GOT3 (cell line): Measurements from ENCODE around the gene TXNL4A.
"Not testable (repeated sequence)": the region's sequence is repeated elsewhere in the genome, so short reads cannot be mapped to it uniquely, and the experiment has no call there.

Source experiments
- DNase-seq: peaks from one replicate; lab custom pipeline; 2025; ENCODE audit warnings: mixed read lengths; lab: John Stamatoyannopoulos, UW

TXNL4A gene

GRCh38 chr18:79964330-79965118, 23.8 kb downstream of the TXNL4A start, which contains the start of gene HSBP1L1:
HSBP1L1 (plus strand) TSS chr18:79964643; CDS start chr18:79964736, 93 bp downstream.
- DNase-seq, result no peak

GRCh38 chr18:79963658-79964329, 24.6 kb downstream of the TXNL4A start:
- DNase-seq, result no peak

GRCh38 chr18:79962835-79963657, 25.3 kb downstream of the TXNL4A start:
- no peak for DNase-seq

DNA sequence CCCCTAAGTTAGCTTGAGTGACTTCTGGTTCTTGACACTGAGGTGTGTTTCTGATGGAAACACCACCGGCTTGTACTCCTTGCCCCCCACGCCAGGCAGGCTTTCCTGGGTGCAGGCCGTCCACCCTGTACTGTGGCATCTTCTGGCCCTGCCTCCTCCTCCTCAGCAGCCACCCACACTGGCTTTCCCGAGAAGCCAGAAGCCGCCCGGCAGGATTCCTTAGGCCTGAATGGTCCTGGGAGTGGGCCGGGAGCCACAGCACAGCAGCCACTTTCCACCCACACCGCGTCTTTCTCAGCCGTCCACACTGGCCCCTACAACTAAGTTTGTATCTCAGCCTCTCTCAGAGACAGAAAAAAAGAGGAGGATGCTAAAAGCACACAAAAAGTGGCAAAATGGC, 26.1 kb downstream of the TXNL4A start:
- no peak for DNase-seq

- no peak for DNase-seq
Observed at GRCh38 chr18:79961527-79962291, 26.7 kb downstream of the TXNL4A start.

GRCh38 chr18:79960921-79961526, 27.3 kb downstream of the TXNL4A start:
- no peak for DNase-seq

DNA sequence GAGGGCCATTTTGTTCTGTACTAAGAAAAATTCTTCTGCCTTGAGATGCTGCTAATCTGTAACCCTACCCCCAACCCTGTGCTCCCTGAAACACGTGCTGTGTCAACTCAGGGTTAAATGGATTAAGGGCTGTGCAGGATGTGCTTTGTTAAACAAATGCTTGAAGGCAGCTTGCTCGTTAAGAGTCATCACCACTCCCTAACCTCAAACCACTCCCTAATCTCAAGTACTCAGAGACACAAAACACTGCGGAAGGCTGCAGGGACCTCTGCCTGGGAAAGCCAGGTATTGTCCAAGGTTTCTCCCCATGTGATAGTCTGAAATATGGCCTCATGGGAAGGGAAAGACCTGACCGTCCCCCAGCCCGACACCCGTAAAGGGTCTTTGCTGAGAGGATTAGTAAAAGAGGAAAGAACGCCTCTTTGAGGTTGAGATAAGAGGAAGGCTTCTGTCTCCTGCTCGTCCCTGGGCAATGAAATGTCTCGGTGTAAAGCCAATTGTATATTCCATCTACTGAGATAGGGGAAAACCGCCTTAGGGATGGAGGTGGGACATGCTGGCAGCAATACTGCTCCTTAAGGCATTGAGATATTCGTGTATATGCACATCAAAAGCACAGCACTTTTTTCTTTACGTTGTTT, 28.1 kb downstream of the TXNL4A start:
- not testable (repeated sequence) for DNase-seq

DNA sequence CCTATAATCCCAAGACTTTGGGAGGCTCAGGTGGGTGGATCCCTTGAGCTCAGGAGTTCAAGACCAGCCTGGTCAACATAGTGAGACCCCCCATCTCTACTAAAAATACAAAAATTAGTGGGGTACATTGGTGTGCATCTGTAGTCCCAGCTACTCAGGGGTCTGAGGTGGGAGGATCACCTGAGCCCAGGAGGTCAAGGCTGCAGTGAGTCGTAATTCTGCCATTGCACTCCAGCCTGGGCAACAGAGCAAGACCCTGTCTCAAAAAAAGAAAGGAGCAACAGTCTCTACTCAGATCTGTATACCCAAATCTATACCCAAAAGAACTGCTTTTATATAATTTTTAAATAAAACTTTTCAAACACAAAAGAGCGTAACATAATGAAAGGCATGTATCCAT, 29.4 kb downstream of the TXNL4A start:
- DNase-seq, result no peak

- DNase-seq, result no peak
Observed at GRCh38 chr18:79956276-79956675, 32.1 kb downstream of the TXNL4A start.

- DNase-seq, result no peak
Observed at GRCh38 chr18:79955302-79956075, 32.9 kb downstream of the TXNL4A start.

DNA sequence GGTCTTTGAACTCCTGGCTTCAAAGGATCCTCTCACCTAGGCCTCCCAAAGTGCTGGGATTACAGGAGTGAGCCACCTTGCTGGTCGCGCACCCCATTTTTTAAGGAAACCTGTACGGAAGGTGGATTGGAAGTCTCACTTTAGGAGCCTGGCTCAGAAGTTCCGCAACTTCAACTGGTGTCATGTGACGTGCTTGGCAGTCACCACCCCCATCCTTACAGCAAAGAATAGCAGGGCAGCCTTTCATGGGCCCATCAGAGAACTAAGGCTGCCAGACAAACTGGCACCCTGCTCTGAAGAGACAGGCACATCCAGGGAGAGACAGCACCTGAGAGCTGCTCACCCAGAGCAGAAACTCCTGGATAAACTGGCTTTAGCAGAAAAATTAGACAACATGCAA, 33.6 kb downstream of the TXNL4A start:
- no peak for DNase-seq

DNA sequence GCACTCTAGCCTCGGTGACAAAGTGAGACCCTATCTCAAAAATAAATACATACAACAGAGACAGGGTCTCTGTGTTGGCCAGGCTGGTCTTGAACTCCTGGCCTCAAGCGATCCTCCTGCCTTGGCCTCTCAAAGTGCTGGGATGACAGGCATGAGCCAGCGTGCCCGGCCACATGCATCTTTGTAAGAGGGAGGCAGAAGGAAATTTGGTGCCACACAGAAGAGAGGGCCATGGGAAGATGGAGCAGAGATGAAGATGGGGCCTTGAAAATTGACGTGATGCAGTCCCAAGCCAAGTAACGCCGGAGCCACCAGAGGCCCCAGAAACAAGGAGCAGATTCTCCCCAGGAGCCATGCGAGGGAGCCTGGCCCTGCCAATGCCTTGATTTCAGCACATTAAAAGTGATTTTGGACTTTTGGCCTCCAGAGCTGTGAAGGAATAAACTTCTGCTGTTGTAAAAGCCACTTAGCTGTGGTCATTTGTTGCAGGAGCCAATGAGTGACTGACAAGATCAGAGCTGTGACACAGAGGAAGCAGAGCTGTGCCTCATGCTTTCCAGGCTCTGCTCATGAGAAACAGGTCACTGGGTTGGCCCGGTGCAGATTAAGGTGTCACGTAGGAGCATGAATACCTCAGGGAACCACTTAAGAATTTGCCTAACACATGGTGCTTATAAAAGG, 34.3 kb downstream of the TXNL4A start:
- DNase-seq, result no peak

DNA sequence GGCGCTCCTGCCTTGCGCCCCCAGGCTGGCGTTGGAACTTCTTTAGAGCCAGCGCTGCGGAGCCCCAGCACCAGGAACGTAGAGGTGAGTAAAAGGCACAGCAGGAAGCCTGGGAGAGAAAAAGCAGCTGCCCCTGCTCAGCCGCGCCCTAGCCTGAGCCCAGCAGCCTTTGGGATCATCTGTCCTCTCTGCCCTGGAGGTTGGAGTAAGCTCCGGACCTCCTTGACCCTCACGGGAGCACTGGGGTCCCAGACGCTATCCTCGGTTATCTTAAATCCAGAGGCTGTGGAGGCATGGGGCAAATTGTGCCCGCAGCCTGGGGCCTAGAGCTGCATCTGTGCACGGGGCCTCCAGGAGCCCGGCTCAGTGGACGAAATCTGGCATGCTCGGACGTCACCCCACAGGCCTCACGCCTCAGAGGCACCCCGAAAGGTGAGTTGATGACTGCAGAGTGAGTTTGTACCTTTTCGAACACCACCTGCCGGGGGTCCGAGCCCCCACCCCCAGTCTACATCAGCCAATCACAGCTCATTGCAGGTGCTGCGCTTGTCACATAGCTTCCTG, 35.3 kb downstream of the TXNL4A start:
- no peak for DNase-seq

DNA sequence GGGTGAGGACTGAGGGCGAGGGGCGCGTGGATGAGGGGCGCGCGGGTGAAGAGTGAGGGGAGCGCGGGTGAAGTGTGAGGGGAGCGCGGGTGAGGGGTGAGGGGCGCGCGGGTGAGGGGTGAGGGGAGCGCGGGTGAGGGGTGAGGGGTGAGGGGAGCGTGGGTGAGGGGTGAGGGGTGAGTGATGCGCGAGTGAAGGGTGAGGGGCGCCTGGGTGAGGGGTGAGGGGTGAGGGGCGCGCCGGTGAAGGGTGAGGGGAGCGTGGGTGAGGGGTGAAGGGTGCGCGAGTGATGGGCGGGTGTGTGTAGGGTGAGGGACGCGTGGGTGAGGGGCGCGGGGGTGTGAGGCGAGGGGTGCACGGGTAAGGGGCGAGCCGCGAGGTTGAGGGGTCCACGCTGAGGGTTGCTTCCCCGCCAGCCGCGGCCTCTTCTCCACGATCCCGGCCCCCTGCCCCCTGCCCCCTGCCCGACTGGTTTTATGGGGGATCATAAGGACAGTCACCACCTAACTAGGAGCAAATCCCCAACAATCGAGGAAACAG, 35.8 kb downstream of the TXNL4A start:
- no peak for DNase-seq

DNA sequence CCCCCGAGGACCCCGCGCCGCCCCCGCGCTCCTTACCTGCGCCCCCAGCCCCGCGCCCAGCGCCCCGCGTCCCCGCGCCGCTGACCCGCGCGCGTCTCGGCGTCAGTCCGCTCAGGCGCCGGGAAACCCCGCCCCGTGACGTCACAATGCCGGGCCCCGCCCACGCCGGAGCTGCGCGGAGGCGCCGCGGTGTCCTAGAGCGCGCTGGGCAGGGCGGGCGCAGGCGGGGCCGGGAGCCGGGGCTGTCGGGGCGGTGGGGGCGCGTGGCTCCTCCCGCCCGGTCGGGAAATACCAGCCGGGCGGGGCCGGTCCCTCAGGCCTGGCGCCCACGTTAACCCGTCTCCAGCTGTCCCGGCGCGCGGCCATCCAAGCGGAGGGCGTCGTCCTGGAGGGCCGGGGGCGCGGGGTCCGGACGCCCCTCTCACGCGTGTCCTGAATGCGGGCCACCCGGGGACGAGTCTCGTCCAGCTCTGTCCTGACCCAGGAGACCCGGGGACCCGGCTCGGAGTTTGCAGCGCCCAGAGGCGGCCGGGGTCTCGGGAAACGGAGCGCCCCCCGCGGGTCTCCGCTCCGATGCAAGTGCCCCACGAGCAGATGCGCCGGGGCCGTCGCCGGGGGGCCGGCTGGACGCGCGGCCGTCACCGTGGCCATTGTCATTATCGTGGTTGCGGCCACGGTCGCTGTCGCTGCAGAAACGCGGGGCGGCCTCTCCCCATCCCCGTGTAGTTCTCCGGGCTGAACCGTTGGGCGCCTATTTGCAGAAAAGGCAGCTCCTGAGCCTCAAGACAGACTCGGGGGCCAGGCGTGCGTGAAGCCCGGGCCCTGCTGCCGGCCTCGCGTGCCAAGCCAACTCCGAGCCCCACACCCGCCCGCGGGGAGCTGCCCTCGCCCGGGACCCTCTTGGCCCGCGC, 36.6 kb downstream of the TXNL4A start, which contains the start of gene SLC66A2:
Gene SLC66A2, minus strand, starts transcription at position 109 of the 911 bp plus-strand sequence. CDS start 727 bp downstream, outside the sequence.
- peak; percentile 25 for DNase-seq

GRCh38 chr18:79950515-79951341, 37.6 kb downstream of the TXNL4A start:
- DNase-seq, result no peak
